Left kidney (tissue), 2 donors: ENCODE measurements around the gene AHRR. TPM values are rescaled to one million over a fixed set of nuclear protein-coding genes. Genes with fewer than 3 reads are reported as not detected.
"Not testable (repeated sequence)": the region's sequence is repeated elsewhere in the genome, so short reads cannot be mapped to it uniquely, and the experiment has no call there.

Source experiments
- DNase-seq: peaks from one replicate; pipeline ENCODE4 v3.0.0-alpha.2; 2013
- polyA plus RNA-seq: library from polyadenylated mRNA; unstranded; fragments of 120-200 nt; gene quantifications from one replicate; pipeline ENCODE4 v1.2.1, GENCODE V29; 2013; ENCODE audit not compliant: insufficient read length

AHRR gene
- polyA plus RNA-seq, 1 donor: 5.9 TPM

GRCh38 chr5:378301-378891 lies 56.9 kb downstream of the AHRR start:
- DNase-seq: no peak

DNA sequence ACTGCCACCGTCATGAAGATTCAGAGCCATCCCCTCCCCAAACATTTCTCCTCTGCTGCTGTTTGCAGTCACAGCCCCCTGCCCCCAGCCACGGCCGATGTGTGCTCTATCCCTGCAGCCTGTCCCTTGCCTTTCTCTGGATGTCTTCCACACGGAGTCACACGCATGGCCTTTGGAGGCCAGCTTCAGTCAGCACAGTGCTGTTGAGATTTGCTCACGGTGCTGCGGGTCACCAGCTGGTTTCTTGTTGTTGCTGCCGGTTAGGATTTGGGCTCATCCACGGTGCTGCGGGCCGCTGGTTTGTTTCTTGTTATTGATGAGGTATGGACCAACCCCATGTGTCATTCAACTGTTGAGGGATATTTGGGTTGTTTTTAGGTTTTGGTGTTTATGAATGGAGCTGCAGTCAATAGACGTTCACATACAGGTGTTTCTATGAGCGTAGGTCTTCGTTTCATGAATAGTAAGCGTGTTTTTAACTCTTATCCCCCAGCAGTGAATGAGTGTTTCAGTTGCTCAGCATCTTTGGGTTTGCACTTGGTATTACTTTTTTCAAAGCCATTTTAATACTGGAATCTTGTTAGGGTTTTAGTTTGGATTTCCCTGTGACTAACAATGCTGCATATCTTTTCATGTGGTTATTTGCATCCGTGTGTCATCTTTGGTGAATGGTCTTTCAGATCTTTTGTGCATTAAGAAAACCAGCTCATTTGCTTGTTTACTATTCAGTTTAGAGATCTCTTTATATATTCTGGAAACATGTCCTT lies 57.6 kb downstream of the AHRR start:
- DNase-seq: no peak

DNA sequence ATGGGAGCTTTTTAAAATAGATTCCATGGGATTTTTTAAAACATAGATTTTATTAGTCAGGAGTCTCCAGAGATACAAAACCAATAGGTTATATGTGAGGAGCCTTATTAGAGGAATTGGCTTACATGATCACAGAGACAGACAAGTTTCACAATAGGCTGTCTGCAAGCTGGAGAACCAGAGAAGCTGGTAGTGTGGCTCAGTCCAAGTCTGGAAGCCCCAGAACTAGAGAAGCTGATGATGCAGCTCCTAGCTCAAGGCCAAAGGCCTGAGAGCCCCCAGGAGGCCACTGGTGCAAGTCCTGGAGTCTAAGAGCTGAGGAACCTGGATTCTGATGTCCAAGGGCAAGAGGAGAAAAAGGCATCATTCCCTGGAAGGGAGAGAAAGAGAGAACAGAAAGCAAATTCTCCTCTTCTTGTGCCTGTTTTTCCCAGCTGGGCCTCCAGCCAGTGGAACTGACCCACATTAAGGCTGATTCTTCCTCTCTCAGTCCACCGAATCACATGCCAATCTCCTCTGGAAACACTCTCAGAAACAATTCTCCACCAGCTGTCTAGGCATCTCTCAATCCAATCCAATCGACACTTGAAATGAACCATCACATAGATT lies 59.3 kb downstream of the AHRR start:
- no peak for DNase-seq

DNA sequence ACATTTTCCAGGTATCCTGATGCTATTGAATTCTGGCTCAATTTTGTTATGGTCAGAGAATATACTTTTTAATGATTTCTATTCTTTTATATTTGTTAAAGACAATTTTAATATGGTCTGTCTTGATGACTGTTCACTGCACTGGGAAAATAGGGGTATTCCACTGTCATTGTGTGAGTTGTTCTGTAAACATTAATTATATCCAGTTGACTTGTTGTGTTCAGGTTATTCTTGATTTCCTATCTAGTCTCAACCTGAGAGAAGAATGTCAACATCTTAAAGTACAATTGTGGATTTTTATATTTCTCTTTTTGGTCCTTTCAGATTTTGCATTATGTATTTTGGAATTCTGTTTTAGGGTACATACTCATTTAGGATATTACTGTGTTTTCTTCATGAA lies 61.6 kb downstream of the AHRR start:
- no peak for DNase-seq

GRCh38 chr5:383621-384020 lies 62.1 kb downstream of the AHRR start:
- DNase-seq: no peak

- not testable (repeated sequence) for DNase-seq
Observed at GRCh38 chr5:384576-384975, 63.1 kb downstream of the AHRR start.

DNA sequence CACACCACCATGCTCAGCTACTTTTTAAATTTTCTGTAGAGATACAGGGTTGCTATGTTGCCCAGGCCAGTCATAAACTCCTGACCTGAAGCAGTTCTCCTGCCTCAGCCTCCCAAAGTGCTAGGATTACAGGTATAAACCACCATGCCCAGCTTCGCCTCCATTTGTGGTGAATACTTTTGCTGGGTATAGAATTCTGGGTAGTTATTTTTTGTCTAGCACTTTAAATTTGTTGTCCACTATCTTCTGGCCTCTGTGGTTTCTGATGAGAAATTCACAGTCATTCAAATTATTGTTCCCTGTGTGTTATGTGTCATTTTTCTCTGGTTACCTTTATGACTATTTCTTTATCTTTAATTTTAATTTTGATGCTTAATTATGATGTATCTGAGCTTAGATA lies 63.8 kb downstream of the AHRR start:
- DNase-seq: no peak

GRCh38 chr5:386432-387341 lies 65.2 kb downstream of the AHRR start:
- no peak for DNase-seq

DNA sequence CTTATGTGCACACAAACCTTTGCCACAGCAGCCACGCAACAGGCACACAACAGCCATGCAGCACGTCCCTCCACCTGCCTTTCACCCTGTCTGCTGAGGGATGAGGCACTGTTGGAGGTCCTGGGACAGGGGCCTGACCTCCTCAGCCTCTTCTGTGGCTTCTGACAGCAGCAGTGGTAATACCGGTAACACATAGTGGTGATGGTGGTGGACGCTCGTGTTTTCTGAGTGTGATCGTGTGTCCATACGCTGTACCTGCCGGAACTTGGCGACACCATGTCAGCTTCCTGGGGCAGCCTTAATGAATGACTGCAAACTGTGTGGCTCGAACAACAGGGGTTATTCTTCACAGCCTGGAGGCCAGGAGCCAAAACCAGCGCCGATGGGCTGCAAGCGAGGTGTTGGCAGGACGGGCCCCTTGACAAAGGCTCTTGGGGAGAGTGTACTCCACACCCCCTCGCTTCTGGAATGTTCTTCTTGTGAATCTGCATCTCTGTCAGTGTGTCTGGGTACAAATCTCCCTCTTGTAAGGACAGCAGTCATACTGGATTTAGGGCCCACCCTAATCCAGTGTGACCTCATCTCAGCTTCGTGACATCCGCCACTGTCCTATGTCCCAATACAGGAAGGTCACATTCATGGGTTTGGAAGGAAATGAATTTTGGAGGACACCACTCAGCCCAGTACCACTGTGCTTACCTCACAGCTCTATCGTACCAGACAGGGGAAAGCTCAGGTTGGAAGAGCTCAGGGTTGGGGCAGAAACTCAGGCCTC lies 66.2 kb downstream of the AHRR start:
- no peak for DNase-seq

GRCh38 chr5:388266-389196 lies 67.0 kb downstream of the AHRR start:
- no peak for DNase-seq

GRCh38 chr5:389197-389821 lies 67.8 kb downstream of the AHRR start:
- no peak for DNase-seq

- DNase-seq: no peak
Observed at GRCh38 chr5:389891-390622, 68.5 kb downstream of the AHRR start.

- DNase-seq: no peak
Observed at GRCh38 chr5:390623-391491, 69.3 kb downstream of the AHRR start.

DNA sequence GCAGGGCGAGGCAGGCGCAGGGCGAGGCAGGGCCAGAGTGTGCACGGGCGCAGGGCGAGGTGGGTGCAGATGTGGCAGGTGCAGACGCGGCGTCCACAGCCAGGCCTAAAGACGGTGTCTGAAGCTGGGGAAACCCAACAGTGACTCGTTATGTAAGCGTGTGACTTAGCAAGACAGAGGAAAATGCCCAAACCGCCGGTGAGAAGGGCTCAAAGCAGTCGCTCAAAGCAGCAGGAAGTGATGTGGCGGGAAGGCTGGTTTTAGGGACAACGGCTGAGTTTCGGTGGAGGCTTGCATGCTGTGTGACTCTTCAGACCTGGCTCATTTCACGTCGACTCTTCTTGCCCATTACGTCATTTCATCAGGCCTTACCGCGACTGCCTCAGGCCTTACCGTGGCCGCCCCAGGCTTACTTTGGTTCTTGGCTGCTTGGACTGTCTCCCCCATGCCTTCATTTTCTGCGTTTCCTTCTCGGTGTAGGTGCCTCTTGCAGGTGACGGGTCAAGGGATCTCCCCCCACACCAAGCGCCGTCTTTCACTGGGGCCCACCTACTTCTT lies 71.0 kb downstream of the AHRR start:
- no peak for DNase-seq

- DNase-seq: no peak
Observed at GRCh38 chr5:393846-394275, 72.3 kb downstream of the AHRR start.

DNA sequence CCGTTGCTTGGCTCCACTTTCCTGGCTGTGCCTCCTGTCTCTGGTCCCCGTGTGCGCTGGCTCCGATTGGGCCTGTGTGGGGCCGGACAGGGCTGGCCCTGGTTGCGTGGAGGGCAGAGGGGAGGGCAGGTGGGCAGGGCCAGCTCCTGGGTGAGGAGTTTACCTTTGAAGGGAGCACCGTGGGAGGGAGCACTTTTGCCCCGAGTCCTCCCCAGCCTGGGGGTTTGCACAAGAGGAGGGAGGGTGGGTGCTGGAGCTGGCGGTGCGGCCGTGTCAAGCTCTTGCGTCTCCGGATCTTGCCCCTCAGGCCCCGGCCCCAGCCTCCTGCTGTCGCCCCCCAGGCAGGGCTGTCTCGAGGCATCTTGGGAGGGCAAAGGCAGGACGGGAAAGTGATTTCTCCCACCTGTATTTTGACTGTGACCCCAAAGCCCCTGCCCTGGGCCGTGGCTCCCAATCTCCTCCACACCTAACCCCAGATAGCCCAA lies 73.2 kb downstream of the AHRR start:
- no peak for DNase-seq

DNA sequence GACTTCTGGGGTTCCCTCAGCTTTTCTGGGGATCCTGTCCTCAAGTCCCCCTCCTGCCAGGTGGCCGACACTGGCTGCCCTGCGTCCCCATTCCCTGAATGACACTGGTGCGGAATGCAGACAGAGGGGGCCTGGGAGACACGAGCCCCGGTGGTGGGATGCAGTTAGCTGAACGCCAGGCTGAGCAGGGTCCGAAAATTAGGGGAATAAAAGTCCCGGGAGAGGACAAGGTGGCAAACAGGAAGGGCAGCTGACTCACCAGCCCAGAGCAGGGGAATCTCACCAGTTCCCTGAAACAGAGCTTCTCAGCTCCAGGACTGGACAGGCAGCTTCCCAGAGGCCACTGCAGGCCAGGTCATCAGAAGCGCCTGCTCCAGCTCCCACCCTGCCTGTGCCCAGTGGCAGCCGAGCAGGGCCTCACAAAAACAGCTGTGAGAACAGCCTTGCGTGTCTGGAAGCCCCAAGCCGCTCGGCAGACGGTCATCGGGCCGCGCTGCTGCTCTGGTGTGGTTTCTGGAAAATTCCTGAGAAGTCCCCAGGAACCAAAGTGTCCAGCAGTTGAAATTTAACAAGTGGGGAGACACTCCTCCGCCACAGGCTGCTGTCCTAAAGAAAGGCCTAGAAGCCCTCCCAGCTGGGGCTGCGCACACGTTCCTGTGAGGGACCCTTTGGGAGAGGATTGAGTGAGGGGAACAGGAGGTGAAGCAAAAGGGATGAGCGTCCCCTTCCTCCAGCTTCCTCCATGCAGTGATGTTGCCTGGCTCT lies 73.8 kb downstream of the AHRR start:
- no peak for DNase-seq
